Measurements from ENCODE around the gene A2ML1.
"Not testable (repeated sequence)": the region's sequence is repeated elsewhere in the genome, so short reads cannot be mapped to it uniquely, and the experiment has no call there.

A2ML1 gene

GRCh38 chr12:8919643-8920042 lies 97.2 kb downstream of the A2ML1 start:
- H3K27ac Mint-ChIP-seq (ENCODE audit: low read depth); H3K27me3 Mint-ChIP-seq; H3K4me3 Mint-ChIP-seq; ATAC-seq (replicated peaks; ENCODE audit: extremely low read depth, poor library complexity, severe bottlenecking); DNase-seq (ENCODE audit: low spot score in 2 of 2); H3K4me1 Mint-ChIP-seq; H3K9me3 Mint-ChIP-seq: not testable (repeated sequence)
- peaks cover 17% of the 10 kb centered on the region for H3K36me3 Mint-ChIP-seq (ENCODE audit: insufficient read depth)

- no peak for DNase-seq (ENCODE audit: low spot score in 2 of 2)
- no peaks in the 10 kb centered on the region for H3K27me3 Mint-ChIP-seq
- no peak overlapping the region for H3K4me3 Mint-ChIP-seq
- no peak for ATAC-seq (replicated peaks; ENCODE audit: extremely low read depth, poor library complexity, severe bottlenecking)
- H3K27ac Mint-ChIP-seq (ENCODE audit: low read depth) = no peak overlapping the region
- no peaks in the 10 kb centered on the region for H3K9me3 Mint-ChIP-seq
- no peaks in the 10 kb centered on the region for H3K4me1 Mint-ChIP-seq
- peaks cover 17% of the 10 kb centered on the region for H3K36me3 Mint-ChIP-seq (ENCODE audit: insufficient read depth)
Observed at GRCh38 chr12:8922544-8922943, 100.1 kb downstream of the A2ML1 start.
